Measurements from ENCODE around the gene CACNA1I.
A peak's percentile ranks its signal among the peaks of the same experiment; 100 is the strongest.

The CACNA1I gene

GRCh38 chr22:39535831-39536449, 34.6 kb upstream of the CACNA1I start:
- no peak for DNase-seq

GRCh38 chr22:39536711-39537110, 33.8 kb upstream of the CACNA1I start:
- no peak for DNase-seq

GRCh38 chr22:39537975-39538374, 32.6 kb upstream of the CACNA1I start:
- DNase-seq, result no peak

GRCh38 chr22:39543095-39543494, 27.5 kb upstream of the CACNA1I start:
- DNase-seq, result no peak

GRCh38 chr22:39545386-39546365, 24.9 kb upstream of the CACNA1I start:
- DNase-seq, result no peak

- no peak for DNase-seq
Measured at GRCh38 chr22:39546889-39547586, 23.5 kb upstream of the CACNA1I start.

GRCh38 chr22:39547587-39547947, 23.0 kb upstream of the CACNA1I start:
- no peak for DNase-seq

- no peak for DNase-seq
Measured at GRCh38 chr22:39553429-39553828, 17.1 kb upstream of the CACNA1I start.

- no peak for DNase-seq
Measured at GRCh38 chr22:39554151-39554550, 16.4 kb upstream of the CACNA1I start.

- peak; percentile 42 for DNase-seq
Measured at GRCh38 chr22:39556970-39557841, 13.3 kb upstream of the CACNA1I start.

GRCh38 chr22:39558254-39558727, 12.3 kb upstream of the CACNA1I start:
- DNase-seq, result no peak

GRCh38 chr22:39558950-39559349, 11.6 kb upstream of the CACNA1I start:
- no peak for DNase-seq

- no peak for DNase-seq
Measured at GRCh38 chr22:39559456-39560105, 11.0 kb upstream of the CACNA1I start.

- DNase-seq, result no peak
Measured at GRCh38 chr22:39560127-39560526, 10.4 kb upstream of the CACNA1I start.

GRCh38 chr22:39562839-39563489, 7.6 kb upstream of the CACNA1I start:
- no peak for DNase-seq

GRCh38 chr22:39563571-39564428, 6.8 kb upstream of the CACNA1I start:
- no peak for DNase-seq

- DNase-seq, result no peak
Measured at GRCh38 chr22:39565414-39565944, 5.1 kb upstream of the CACNA1I start.

- no peak for DNase-seq
Measured at GRCh38 chr22:39567135-39567946, 3.2 kb upstream of the CACNA1I start.
